ENCODE results near the gene C2orf49.

Gene C2orf49

GRCh38 chr2:105378921-105379383 lies 41.6 kb downstream of the C2orf49 start:
- no peaks in the 10 kb centered on the region for H3K27me3 ChIP-seq (replicated peaks; ENCODE audit: control insufficient read depth, insufficient read depth, low read length)
- no peak for DNase-seq (ENCODE audit: extremely low read depth, insufficient read length)
- H3K36me3 ChIP-seq (ENCODE audit: control insufficient read depth, insufficient read depth, low read length): no peaks in the 10 kb centered on the region
- TF ChIP-seq CTCF (IDR thresholded peaks at IDR 0.05; ENCODE audit: insufficient read depth, low read length, poor library complexity, severe bottlenecking): no peak
- H3K4me3 ChIP-seq (replicated peaks; ENCODE audit: low read depth, low read length): no peak overlapping the region

DNA sequence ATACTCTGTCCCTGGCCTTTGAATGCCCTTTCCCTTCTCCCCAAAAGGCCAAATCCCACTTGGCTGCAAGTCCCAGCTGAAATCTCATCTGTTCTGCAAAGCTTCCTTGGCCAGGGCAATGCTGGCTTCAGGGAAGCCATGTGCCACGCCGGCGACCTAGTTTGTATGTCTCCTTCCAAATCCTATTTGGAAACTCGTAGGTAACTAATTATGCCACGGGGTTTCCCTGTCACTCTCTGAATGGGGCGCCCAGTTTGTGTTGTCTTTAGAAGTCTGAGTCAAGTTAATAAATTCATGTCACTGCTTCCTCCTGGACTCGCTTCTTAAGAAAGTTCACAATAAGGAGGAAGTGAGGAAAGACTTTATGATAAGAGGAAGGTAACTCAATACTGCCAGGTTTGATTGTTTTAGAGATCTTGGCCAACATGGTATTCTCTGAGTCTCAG lies 42.4 kb downstream of the C2orf49 start:
- Histone ChIP-seq H3K27me3 (replicated peaks; ENCODE audit: control insufficient read depth, insufficient read depth, low read length) (no peaks in the 10 kb centered on the region), H3K4me3 (replicated peaks; ENCODE audit: low read depth, low read length) (no peak overlapping the region), H3K36me3 (ENCODE audit: control insufficient read depth, insufficient read depth, low read length) (no peaks in the 10 kb centered on the region)
- DNase-seq (ENCODE audit: extremely low read depth, insufficient read length): no peak
- no peak for TF ChIP-seq CTCF (IDR thresholded peaks at IDR 0.05; ENCODE audit: insufficient read depth, low read length, poor library complexity, severe bottlenecking)

DNA sequence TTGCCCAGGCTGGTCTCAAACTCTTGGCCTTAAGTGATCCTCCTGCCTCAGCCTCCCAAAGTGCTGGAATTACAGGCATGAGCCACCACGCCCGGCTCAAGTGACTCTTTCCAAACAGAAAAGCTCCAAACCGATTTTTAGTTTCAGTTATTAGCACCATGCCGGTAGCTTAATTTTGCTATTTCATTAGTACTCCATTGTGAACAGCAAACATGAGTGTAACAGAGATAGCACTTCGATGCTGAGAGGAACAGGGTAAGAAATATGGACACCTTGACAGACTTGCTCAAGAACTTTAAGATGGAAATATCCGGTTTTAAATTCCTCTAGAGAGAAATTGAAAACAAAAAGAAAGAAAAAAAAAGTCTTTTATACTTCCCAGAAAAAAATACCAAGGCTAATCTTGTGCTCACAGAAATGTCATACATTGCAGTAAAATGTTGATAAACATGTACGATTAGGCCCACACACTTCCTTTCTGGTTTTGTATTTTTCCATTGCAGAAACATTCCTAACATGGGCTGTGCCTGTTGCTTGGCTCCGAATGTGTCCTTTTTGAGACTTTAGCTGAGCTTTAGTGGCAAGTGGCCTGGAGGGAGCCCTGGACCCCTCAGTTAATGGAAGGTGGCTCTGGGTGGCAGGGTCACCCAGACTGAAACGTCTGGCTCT lies 43.2 kb downstream of the C2orf49 start:
- no peak overlapping the region for H3K4me3 ChIP-seq (replicated peaks; ENCODE audit: low read depth, low read length)
- H3K36me3 ChIP-seq (ENCODE audit: control insufficient read depth, insufficient read depth, low read length): no peaks in the 10 kb centered on the region
- no peaks in the 10 kb centered on the region for H3K27me3 ChIP-seq (replicated peaks; ENCODE audit: control insufficient read depth, insufficient read depth, low read length)
- TF ChIP-seq CTCF (IDR thresholded peaks at IDR 0.05; ENCODE audit: insufficient read depth, low read length, poor library complexity, severe bottlenecking): no peak
- DNase-seq (ENCODE audit: extremely low read depth, insufficient read length): no peak

- no peak overlapping the region for H3K4me3 ChIP-seq (replicated peaks; ENCODE audit: low read depth, low read length)
- no peak for DNase-seq (ENCODE audit: extremely low read depth, insufficient read length)
- H3K36me3 ChIP-seq (ENCODE audit: control insufficient read depth, insufficient read depth, low read length): no peaks in the 10 kb centered on the region
- TF ChIP-seq CTCF (IDR thresholded peaks at IDR 0.05; ENCODE audit: insufficient read depth, low read length, poor library complexity, severe bottlenecking): no peak
- H3K27me3 ChIP-seq (replicated peaks; ENCODE audit: control insufficient read depth, insufficient read depth, low read length): no peaks in the 10 kb centered on the region
Measured at GRCh38 chr2:105381101-105381668, 43.8 kb downstream of the C2orf49 start.

DNA sequence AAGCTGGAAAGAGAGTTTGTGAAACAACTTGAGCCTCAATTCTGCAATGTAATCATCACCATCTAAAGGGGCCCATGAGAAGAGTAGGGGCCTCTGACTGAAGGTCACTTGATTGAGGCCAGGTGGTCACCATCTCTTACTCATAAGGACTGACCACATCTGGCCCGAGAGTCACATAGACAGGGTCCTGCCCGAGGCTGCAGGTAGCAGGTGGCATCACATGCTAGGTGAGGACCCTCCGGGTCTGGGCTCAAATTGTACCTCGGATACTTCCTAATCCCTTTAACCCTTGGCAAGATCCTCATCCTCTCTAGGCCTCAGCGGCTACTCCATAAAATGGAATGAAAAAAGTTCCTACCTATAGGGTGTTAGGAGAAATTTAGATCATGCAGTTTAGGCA lies 44.8 kb downstream of the C2orf49 start:
- H3K27me3 ChIP-seq (replicated peaks; ENCODE audit: control insufficient read depth, insufficient read depth, low read length): no peaks in the 10 kb centered on the region; the same call in 1 of the 2 replicates
- no peaks in the 10 kb centered on the region for H3K36me3 ChIP-seq (ENCODE audit: control insufficient read depth, insufficient read depth, low read length)
- no peak for TF ChIP-seq CTCF (IDR thresholded peaks at IDR 0.05; ENCODE audit: insufficient read depth, low read length, poor library complexity, severe bottlenecking)
- no peak overlapping the region for H3K4me3 ChIP-seq (replicated peaks; ENCODE audit: low read depth, low read length)
- DNase-seq (ENCODE audit: extremely low read depth, insufficient read length): no peak

Measured in GM06990 (cell line).